ENCODE measurements around the gene RAPGEF6.
"Not testable (repeated sequence)": the region's sequence is repeated elsewhere in the genome, so short reads cannot be mapped to it uniquely, and the experiment has no call there.

RAPGEF6 gene

GRCh38 chr5:131607903-131608540, 27.0 kb downstream of the RAPGEF6 start:
- no peak for DNase-seq

GRCh38 chr5:131607418-131607817, 27.6 kb downstream of the RAPGEF6 start:
- DNase-seq, result no peak

- no peak for DNase-seq
Observed at GRCh38 chr5:131605086-131605485, 29.9 kb downstream of the RAPGEF6 start.

GRCh38 chr5:131595088-131596033, 39.7 kb downstream of the RAPGEF6 start:
- peak in 1 of 2 donors; percentile 56 for DNase-seq

- no peak for DNase-seq
Observed at GRCh38 chr5:131593921-131594320, 41.1 kb downstream of the RAPGEF6 start.

- not testable (repeated sequence) for DNase-seq
Observed at GRCh38 chr5:131593436-131593835, 41.6 kb downstream of the RAPGEF6 start.

- peak; percentile 41 to 73 for DNase-seq
Observed at GRCh38 chr5:131589510-131590348, 45.3 kb downstream of the RAPGEF6 start.

GRCh38 chr5:131587541-131587940, 47.5 kb downstream of the RAPGEF6 start:
- DNase-seq, result no peak

GRCh38 chr5:131581702-131582101, 53.3 kb downstream of the RAPGEF6 start:
- DNase-seq, result no peak

- DNase-seq, result no peak
Observed at GRCh38 chr5:131579917-131580671, 54.9 kb downstream of the RAPGEF6 start.

GRCh38 chr5:131575660-131576227, 59.3 kb downstream of the RAPGEF6 start:
- no peak for DNase-seq

- no peak for DNase-seq
Observed at GRCh38 chr5:131571669-131572168, 63.3 kb downstream of the RAPGEF6 start.

GRCh38 chr5:131570757-131571156, 64.3 kb downstream of the RAPGEF6 start:
- DNase-seq, result no peak

- no peak for DNase-seq
Observed at GRCh38 chr5:131564229-131564652, 70.8 kb downstream of the RAPGEF6 start.

GRCh38 chr5:131563434-131564228, 71.4 kb downstream of the RAPGEF6 start:
- no peak for DNase-seq

- no peak for DNase-seq
Observed at GRCh38 chr5:131550606-131551005, 84.4 kb downstream of the RAPGEF6 start.

GRCh38 chr5:131548176-131548575, 86.9 kb downstream of the RAPGEF6 start:
- peak in 1 of 2 donors; percentile 76 for DNase-seq

- DNase-seq, result no peak
Observed at GRCh38 chr5:131545845-131546244, 89.2 kb downstream of the RAPGEF6 start.

- no peak for DNase-seq
Observed at GRCh38 chr5:131542723-131543122, 92.3 kb downstream of the RAPGEF6 start.

- DNase-seq, result no peak
Observed at GRCh38 chr5:131541762-131542161, 93.3 kb downstream of the RAPGEF6 start.

GRCh38 chr5:131541071-131541470, 94.0 kb downstream of the RAPGEF6 start:
- no peak for DNase-seq
